ENCODE measurements around the gene USP21. TPM values are rescaled to one million over a fixed set of nuclear protein-coding genes. Genes with fewer than 3 reads are reported as not detected.

The USP21 gene
- total and polyA plus RNA-seq, 11 donors = 12.3 to 20.0 (median 14.1) TPM

DNA sequence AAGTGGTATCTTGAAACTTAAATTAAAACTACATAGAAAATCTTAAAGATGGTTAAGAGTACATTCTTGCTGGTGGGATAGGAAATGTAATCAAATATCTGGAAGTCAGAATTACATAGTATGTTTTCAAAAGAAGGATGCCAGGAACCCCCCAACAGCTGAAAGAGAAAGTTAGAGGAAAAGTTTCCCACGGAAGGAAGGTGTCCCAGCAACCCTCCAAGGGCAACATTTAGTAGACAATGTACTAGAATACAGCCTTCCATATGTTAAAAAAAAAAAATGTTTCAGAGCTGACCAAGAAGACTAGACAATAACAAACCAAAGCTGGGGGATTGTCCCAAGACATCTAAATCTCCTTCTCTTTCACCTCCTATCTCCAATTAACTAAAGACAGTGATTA is 29.0 kb upstream of the USP21 start:
- Histone ChIP-seq H3K4me3 (peak overlapping the region in 2 of 12 donors; percentile 64 to 72), H3K36me3 (peaks cover 0 to 54% (median 48%) of the 10 kb centered on the region in 9 donors), H3K9me3 (no peaks in the 10 kb centered on the region), H3K27ac (peak overlapping the region in 4 of 12 donors; percentile 93 to 97 (median 97)), H3K27me3 (no peaks in the 10 kb centered on the region), H3K4me1 (peaks cover 5 to 69% (median 44%) of the 10 kb centered on the region in 12 donors)
- intact Hi-C loops (cut with DNase I) = loop anchor here in 5 of 10 donors (10.0 kb wide), 2 partner anchors 85 to 135 kb away; partner anchors contain the start of gene USF1 (in 3 of the 5)
- TF ChIP-seq, protein P1, sequence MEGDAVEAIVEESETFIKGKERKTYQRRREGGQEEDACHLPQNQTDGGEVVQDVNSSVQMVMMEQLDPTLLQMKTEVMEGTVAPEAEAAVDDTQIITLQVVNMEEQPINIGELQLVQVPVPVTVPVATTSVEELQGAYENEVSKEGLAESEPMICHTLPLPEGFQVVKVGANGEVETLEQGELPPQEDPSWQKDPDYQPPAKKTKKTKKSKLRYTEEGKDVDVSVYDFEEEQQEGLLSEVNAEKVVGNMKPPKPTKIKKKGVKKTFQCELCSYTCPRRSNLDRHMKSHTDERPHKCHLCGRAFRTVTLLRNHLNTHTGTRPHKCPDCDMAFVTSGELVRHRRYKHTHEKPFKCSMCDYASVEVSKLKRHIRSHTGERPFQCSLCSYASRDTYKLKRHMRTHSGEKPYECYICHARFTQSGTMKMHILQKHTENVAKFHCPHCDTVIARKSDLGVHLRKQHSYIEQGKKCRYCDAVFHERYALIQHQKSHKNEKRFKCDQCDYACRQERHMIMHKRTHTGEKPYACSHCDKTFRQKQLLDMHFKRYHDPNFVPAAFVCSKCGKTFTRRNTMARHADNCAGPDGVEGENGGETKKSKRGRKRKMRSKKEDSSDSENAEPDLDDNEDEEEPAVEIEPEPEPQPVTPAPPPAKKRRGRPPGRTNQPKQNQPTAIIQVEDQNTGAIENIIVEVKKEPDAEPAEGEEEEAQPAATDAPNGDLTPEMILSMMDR (IDR thresholded peaks at IDR 0.05) = no peak
- no peak for TF ChIP-seq POLR2A (IDR thresholded peaks at IDR 0.05)
- DNase-seq (no peak), ATAC-seq (no peak)
- 18 to 41% (median 25%) methylated on average over 1 of the region's 1 CpG for WGBS, 4 donors

DNA sequence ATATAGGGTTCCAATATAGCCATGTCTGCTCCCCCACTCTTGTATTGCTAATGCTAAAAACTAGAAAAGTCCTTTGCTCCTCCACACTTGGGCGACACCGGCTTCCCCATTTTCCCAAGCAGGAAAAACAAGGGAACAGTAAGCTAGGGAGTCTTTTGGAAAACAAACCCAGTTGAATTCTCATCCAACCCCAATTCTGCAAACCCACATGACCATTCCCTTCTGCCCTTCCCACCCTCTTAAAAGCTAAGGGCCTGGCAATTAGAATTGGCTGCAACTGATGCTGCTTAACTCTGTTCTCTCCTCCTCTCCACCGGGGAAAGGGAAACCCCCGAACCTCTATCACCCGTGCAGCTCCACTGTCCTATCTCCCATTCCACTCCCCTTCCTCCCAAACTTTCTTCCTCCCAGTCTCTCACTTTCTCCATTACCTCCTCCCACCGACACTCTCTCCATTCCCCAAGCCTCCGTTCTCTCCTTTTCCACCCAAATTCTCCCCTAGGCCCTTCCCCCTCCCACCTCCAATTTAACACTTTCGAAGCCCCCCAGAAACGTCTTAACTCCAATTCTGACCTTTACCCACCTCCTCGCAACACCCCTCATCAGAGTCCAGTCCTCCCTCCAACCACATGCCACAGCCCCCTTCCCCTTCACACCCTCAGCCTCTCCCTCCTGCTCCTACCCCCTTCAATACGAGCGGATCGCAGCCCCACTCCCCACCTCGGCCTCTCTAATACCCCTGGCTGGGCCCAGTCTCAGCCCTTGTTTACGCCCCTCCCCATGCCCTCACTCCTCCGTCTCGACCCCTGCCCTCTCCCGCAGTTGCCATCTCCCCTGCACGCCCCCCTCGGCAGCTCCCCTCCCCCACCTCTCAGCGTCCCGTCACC is 27.5 kb upstream of the USP21 start:
- peak in 1 of 4 donors; percentile 16 for ATAC-seq
- intact Hi-C loops (cut with DNase I) = loop anchor here in 8 of 10 donors (1.0 to 10.0 kb wide), 7 partner anchors 13 to 137 kb away; partner anchors contain the start of genes NIT1 (in 4 of the 8), PFDN2 (in 4 of the 8) and USF1 (in 3 of the 8)
- 3 to 4% (median 4%) methylated on average over 21 to 22 of the region's 22 CpGs for WGBS, 4 donors
- no peaks in the 10 kb centered on the region for H3K27me3 ChIP-seq
- TF ChIP-seq, protein P1 (IDR thresholded peaks at IDR 0.05) = no peak
- TF ChIP-seq POLR2A (IDR thresholded peaks at IDR 0.05) = no peak
- H3K9me3 ChIP-seq = no peaks in the 10 kb centered on the region
- H3K36me3 ChIP-seq = peaks cover 0 to 39% (median 34%) of the 10 kb centered on the region in 9 donors
- H3K4me3 ChIP-seq = peak overlapping the region; percentile 42 to 92 (median 71)
- peak in 1 of 5 donors; percentile 30 for DNase-seq
- H3K27ac ChIP-seq = peak overlapping the region; percentile 87 to 99 (median 97)
- peaks cover 5 to 76% (median 44%) of the 10 kb centered on the region in 12 donors for H3K4me1 ChIP-seq

DNA sequence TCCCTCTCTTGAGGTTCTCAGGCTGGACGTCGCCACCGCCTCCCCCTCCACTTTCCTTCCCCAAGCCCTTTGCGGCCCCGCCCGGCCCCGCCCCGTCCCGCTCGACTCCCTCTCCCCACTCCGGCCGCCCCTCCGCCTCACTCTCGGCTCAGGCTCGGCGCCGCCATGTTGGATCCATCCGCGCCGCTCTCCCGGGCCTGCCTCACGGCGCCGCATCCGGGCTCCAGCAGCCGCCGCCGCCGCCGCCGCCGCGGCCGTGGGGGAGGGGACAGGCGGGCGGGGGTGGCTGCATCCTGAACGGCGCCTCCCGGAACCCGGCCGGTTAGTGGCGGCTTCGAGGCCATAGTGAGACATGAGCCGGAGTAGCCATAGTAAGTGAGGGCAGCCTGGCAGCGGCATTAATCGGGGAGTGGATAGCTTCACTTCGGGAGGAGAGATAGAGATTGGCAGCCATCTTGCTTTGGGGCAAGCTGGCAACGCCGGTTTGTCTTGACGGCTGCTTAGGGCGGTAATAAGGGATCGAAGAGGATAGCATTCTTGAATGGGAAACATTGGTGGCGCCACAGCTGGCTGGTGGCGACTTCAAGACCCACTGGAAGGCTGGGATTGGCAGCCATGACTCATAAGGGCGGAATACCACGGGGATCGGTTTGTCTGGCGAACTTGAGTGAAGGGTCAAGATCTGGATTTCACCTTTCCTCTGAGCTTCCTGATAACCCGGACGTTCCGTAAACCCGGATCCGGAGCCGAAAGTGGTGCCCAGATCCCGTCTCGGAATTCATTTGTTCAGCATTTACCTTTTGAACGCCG is 26.7 kb upstream of the USP21 start, which contains the start of gene DEDD:
Gene DEDD (minus strand): TSS at position 258 of the 810 bp plus-strand sequence. CDS start 8,205 bp downstream, outside the sequence.
- ATAC-seq (peak; percentile 93 to 97 (median 96)), DNase-seq (peak; percentile 95 to 97 (median 96))
- TF ChIP-seq, protein P1 (IDR thresholded peaks at IDR 0.05) = peak in 3 of 12 donors; percentile 9 to 30 (median 22)
- peak in 1 of 2 donors; percentile 48 for TF ChIP-seq POLR2A (IDR thresholded peaks at IDR 0.05)
- Histone ChIP-seq H3K27me3 (no peaks in the 10 kb centered on the region), H3K4me3 (peak within 1 kb of the TSS; percentile 42 to 92 (median 71)), H3K27ac (peak within 1 kb of the TSS; percentile 87 to 99 (median 97)), H3K9me3 (no peaks in the 10 kb centered on the region), H3K36me3 (peaks cover 0 to 31% (median 26%) of the 10 kb centered on the region in 9 donors), H3K4me1 (peaks cover 5 to 74% (median 41%) of the 10 kb centered on the region in 12 donors)
- WGBS, 4 donors = 1% methylated on average over 23 to 68 of the region's 68 CpGs
- intact Hi-C loops (cut with DNase I) = loop anchor here in 8 of 10 donors (1.0 to 10.0 kb wide), 8 partner anchors 14 to 138 kb away; partner anchors contain the start of genes NIT1 (in 4 of the 8), PFDN2 (in 4 of the 8), USF1 (in 3 of the 8) and UFC1 (in 1 of the 8)

Measured in heart left ventricle (tissue), 16 donors.